IPS DF 4.7 (cell line): Measurements from ENCODE around the gene NUDT19.
"Not testable (repeated sequence)": the region's sequence is repeated elsewhere in the genome, so short reads cannot be mapped to it uniquely, and the experiment has no call there.

ENCODE experiments used
- DNase-seq: peaks from one replicate; pipeline ENCODE4 v3.0.0-alpha.2; 2013; ENCODE audit warnings: low spot score; ENCODE audit errors: extremely low read depth

NUDT19 gene

GRCh38 chr19:32708457-32708856, 16.8 kb downstream of the NUDT19 start:
- no peak for DNase-seq

- no peak for DNase-seq
These were observed 17.4 kb downstream of the NUDT19 start for GRCh38 chr19:32709032-32709431.

- no peak for DNase-seq
These were observed 20.1 kb downstream of the NUDT19 start for GRCh38 chr19:32711747-32712146.

GRCh38 chr19:32716203-32716602, 24.6 kb downstream of the NUDT19 start:
- not testable (repeated sequence) for DNase-seq

GRCh38 chr19:32717496-32717895, 25.9 kb downstream of the NUDT19 start:
- DNase-seq: no peak

- no peak for DNase-seq
These were observed 26.7 kb downstream of the NUDT19 start for GRCh38 chr19:32718286-32718685.

- no peak for DNase-seq
These were observed 28.0 kb downstream of the NUDT19 start, which contains the start of gene TDRD12 for GRCh38 chr19:32719611-32720059. TSS of gene TDRD12 (plus strand) at chr19:32719767. CDS start at chr19:32720073, 306 bp downstream.

GRCh38 chr19:32720216-32720935, 28.8 kb downstream of the NUDT19 start:
- DNase-seq: no peak

- no peak for DNase-seq
These were observed 29.3 kb downstream of the NUDT19 start for GRCh38 chr19:32720936-32721250.

GRCh38 chr19:32735936-32736335, 44.3 kb downstream of the NUDT19 start:
- no peak for DNase-seq

- no peak for DNase-seq
These were observed 51.4 kb downstream of the NUDT19 start for GRCh38 chr19:32743021-32743420.

GRCh38 chr19:32743447-32743846, 51.8 kb downstream of the NUDT19 start:
- DNase-seq: no peak

GRCh38 chr19:32744555-32745325, 53.1 kb downstream of the NUDT19 start:
- DNase-seq: no peak

GRCh38 chr19:32745594-32746251, 54.1 kb downstream of the NUDT19 start:
- DNase-seq: not testable (repeated sequence)

- not testable (repeated sequence) for DNase-seq
These were observed 55.1 kb downstream of the NUDT19 start for GRCh38 chr19:32746631-32747196.

GRCh38 chr19:32748497-32748896, 56.9 kb downstream of the NUDT19 start:
- DNase-seq: no peak

- DNase-seq: no peak
These were observed 57.3 kb downstream of the NUDT19 start for GRCh38 chr19:32748948-32749347.

GRCh38 chr19:32749361-32749760, 57.7 kb downstream of the NUDT19 start:
- DNase-seq: no peak

GRCh38 chr19:32750441-32751055, 58.9 kb downstream of the NUDT19 start:
- no peak for DNase-seq

GRCh38 chr19:32751066-32751465, 59.4 kb downstream of the NUDT19 start:
- DNase-seq: no peak

GRCh38 chr19:32757189-32757588, 65.6 kb downstream of the NUDT19 start:
- no peak for DNase-seq
